ENCODE results near the gene CDCA5. TPM values are rescaled to one million over a fixed set of nuclear protein-coding genes. Genes with fewer than 3 reads are reported as not detected.

The CDCA5 gene
- total RNA-seq, 4 donors from 2014 or later = 0.94 to 27.2 (median 6.4) TPM

DNA sequence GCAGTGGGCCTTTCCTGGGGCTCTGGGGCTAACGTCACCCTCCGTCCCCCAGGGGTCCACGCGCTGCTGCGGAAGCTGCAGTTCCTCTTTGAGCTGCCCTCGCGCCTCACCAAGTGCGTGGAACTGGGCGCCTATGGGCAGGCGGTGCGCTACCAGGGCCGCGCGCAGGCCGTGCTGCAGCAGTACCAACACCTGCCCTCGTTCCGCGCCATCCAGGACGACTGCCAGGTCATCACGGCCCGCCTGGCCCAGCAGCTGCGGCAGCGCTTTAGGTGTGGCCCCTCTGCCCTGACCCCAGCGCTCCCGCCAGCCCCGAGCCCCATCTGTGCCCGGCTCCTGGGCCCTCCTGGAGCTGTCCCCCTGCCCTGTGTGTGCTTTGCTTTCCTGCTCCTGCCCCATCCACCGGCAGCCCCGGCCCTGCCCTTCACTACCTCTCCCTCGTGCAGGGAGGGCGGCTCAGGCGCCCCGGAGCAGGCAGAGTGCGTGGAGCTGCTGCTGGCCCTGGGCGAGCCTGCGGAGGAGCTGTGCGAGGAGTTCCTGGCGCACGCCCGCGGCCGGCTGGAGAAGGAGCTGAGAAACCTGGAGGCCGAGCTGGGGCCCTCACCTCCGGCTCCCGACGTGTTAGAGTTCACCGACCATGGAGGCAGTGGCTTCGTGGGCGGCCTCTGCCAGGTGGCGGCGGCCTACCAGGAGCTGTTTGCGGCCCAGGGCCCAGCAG, 24.1 kb upstream of the CDCA5 start:
- H3K9me3 ChIP-seq = no peaks in the 10 kb centered on the region
- H3K4me3 ChIP-seq = no peak overlapping the region
- H3K36me3 ChIP-seq = peaks cover 0 to 36% (median 0%) of the 10 kb centered on the region in 3 donors
- H3K4me1 ChIP-seq = peaks cover 0 to 25% (median 13%) of the 10 kb centered on the region in 4 donors
- no peak overlapping the region for H3K27ac ChIP-seq
- TF ChIP-seq, protein P1, sequence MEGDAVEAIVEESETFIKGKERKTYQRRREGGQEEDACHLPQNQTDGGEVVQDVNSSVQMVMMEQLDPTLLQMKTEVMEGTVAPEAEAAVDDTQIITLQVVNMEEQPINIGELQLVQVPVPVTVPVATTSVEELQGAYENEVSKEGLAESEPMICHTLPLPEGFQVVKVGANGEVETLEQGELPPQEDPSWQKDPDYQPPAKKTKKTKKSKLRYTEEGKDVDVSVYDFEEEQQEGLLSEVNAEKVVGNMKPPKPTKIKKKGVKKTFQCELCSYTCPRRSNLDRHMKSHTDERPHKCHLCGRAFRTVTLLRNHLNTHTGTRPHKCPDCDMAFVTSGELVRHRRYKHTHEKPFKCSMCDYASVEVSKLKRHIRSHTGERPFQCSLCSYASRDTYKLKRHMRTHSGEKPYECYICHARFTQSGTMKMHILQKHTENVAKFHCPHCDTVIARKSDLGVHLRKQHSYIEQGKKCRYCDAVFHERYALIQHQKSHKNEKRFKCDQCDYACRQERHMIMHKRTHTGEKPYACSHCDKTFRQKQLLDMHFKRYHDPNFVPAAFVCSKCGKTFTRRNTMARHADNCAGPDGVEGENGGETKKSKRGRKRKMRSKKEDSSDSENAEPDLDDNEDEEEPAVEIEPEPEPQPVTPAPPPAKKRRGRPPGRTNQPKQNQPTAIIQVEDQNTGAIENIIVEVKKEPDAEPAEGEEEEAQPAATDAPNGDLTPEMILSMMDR (IDR thresholded peaks at IDR 0.05) = no peak
- TF ChIP-seq POLR2A (IDR thresholded peaks at IDR 0.05) = no peak
- DNase-seq = no peak
- no peaks in the 10 kb centered on the region for H3K27me3 ChIP-seq

DNA sequence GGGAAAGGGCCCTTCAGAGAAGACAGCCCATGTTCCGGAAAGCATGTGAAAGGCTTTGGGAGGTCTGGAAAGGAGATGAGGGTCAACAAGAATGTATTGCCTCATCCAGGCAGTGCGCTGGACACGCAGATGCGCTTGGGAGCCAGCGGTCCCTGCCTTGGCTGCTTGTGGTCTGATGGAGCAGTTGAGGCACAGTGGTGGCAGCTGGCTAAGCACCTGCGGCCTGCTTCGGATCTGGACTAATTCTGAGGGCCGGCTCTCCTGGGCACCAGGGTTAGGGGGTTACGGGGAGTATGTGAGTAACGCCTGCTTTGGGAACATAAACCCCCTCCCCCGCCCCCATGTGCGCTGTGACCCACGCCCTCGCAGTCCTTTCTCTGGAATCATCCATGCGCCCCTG, 23.2 kb upstream of the CDCA5 start:
- Histone ChIP-seq H3K9me3 (no peaks in the 10 kb centered on the region), H3K4me1 (peaks cover 0 to 17% (median 8%) of the 10 kb centered on the region in 4 donors), H3K36me3 (peaks cover 0 to 36% (median 0%) of the 10 kb centered on the region in 3 donors), H3K4me3 (no peak overlapping the region), H3K27ac (no peak overlapping the region), H3K27me3 (no peaks in the 10 kb centered on the region)
- no peak for DNase-seq
- no peak for TF ChIP-seq POLR2A (IDR thresholded peaks at IDR 0.05)
- TF ChIP-seq, protein P1 (IDR thresholded peaks at IDR 0.05) = no peak

DNA sequence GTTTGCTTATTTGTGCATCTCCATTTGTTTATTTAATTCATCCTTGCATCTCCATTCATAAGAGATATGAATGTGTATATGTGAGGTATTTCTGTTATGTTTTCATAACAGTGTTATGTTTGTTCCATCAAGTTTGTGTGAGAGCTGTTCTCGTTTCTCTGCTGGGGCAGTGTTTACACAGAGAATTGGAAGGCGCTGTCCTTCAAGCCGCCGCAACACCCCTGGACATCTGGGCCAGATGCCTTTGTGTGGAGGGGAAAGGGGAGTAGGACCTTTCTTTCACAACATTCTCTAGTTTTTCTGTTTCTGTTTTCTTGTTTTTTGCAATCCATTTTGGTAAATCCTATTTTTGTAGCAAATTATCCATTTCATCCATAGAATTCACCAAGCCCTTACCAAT, 20.8 kb upstream of the CDCA5 start:
- H3K4me1 ChIP-seq = no peaks in the 10 kb centered on the region
- DNase-seq = no peak
- H3K27ac ChIP-seq = no peak overlapping the region
- H3K9me3 ChIP-seq = no peaks in the 10 kb centered on the region
- no peak for TF ChIP-seq POLR2A (IDR thresholded peaks at IDR 0.05)
- TF ChIP-seq, protein P1 (IDR thresholded peaks at IDR 0.05) = no peak
- H3K4me3 ChIP-seq = no peak overlapping the region
- peaks cover 0 to 35% (median 0%) of the 10 kb centered on the region in 3 donors for H3K36me3 ChIP-seq
- H3K27me3 ChIP-seq = no peaks in the 10 kb centered on the region

DNA sequence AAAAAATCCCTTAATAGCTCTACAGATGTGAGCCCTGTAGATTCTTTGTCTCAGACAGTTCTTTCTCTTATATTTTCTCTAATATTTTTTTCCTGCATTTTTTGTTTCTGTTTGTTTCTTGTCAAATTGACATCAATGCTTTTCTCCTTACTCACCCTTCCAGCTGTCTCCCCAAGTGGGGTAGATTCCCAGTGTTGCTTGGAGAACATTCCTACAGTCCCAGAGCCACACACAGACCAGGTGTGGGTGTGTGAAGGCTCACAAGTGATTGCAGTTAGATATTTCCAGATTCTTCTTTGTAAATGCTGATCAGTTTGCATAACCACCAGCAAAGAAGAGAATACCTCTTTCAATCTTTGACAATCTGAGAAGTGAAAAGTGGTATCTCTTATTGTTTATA, 19.6 kb upstream of the CDCA5 start:
- TF ChIP-seq POLR2A (IDR thresholded peaks at IDR 0.05) = no peak
- TF ChIP-seq, protein P1 (IDR thresholded peaks at IDR 0.05) = no peak
- Histone ChIP-seq H3K27me3 (no peaks in the 10 kb centered on the region), H3K27ac (no peak overlapping the region)

DNA sequence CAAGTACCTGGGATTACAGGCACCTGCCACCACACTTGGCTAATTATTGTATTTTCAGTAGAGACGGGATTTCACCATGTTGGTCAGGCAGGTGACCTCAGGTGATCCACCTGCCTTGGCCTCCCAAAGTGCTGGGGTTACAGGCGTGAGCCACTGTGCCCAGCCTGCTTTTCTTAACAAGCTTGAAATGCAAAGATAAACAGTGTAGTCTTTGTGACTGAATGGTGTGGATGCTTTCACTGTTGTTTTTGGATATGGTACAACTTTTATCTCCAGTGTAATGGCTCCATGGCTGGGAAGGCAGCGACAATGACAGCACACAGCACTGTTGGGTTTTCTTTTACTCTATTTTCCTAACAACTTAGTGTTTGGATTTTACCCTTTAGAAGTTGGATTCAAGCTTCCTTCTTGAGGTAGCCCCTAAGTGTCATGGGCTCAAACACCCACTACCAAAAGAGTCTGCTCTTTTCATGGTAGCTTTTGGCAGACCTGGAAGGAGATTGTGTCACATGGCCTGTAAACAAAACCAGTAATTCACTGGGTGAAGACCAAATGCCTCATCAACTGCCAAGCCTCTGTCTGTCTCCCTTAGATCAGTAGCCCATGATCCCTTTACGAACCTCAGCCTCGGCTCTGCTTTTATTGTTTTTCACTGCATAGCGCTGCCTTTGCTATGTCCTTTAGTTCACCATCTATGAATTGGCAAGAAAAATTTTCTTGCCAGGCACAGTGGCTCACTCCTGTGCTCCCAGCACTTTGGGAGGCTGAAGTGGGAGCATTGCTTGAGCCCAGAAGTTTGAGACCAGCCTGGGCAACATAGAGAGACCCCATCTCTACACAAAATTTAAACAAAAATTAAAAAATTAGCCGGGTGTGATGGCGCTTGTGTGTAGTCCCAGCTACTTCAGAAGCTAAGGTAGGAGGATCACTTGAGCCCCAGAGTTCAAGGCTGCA, 18.6 kb upstream of the CDCA5 start:
- H3K4me1 ChIP-seq = peaks cover 0 to 1% (median 0%) of the 10 kb centered on the region in 4 donors
- no peak for TF ChIP-seq POLR2A (IDR thresholded peaks at IDR 0.05)
- TF ChIP-seq, protein P1 (IDR thresholded peaks at IDR 0.05) = no peak

More for the DNA sequence above, 19.6 kb upstream of the CDCA5 start:
- DNase-seq = no peak
- H3K36me3 ChIP-seq = peaks cover 0 to 29% (median 0%) of the 10 kb centered on the region in 3 donors
- H3K9me3 ChIP-seq = no peaks in the 10 kb centered on the region
- H3K4me1 ChIP-seq = no peaks in the 10 kb centered on the region
- no peak overlapping the region for H3K4me3 ChIP-seq

More for the DNA sequence above, 18.6 kb upstream of the CDCA5 start:
- Histone ChIP-seq H3K4me3 (no peak overlapping the region), H3K9me3 (no peaks in the 10 kb centered on the region), H3K27ac (no peak overlapping the region), H3K27me3 (no peaks in the 10 kb centered on the region), H3K36me3 (peaks cover 0 to 30% (median 0%) of the 10 kb centered on the region in 3 donors)
- DNase-seq = no peak

Data from Peyer's patch (tissue), 4 donors.